Neutrophil (primary cell): ENCODE measurements around the gene LGMN.
"Not testable (repeated sequence)": the region's sequence is repeated elsewhere in the genome, so short reads cannot be mapped to it uniquely, and the experiment has no call there.

ENCODE experiments used
- H3K27ac ChIP-seq: fragments of 200-600 bp; sonication (generic); 2 replicates; pipeline ENCODE4 v1.5.1; 2016; ENCODE audit warnings: mild to moderate bottlenecking, moderate library complexity
- H3K27me3 ChIP-seq: fragments of 200-600 bp; sonication (generic); 2 replicates; pipeline ENCODE4 v1.6.0; 2016; ENCODE audit warnings: mild to moderate bottlenecking
- H3K36me3 ChIP-seq: fragments of 200-600 bp; sonication (generic); 2 replicates; pipeline ENCODE4 v1.5.1; 2017
- H3K4me1 ChIP-seq, 2 experiments: fragments of 200-600 bp in 1 of 2; sonication (generic) in 1 of 2; 1 replicate in 1 of 2; 2 replicates in 1 of 2; pipeline versions ENCODE4 v1.5.1 to v1.6.1; 2013 to 2016; ENCODE audit warnings: low read depth in 1 of 2, low read length in 1 of 2, mild to moderate bottlenecking in 1 of 2, moderate library complexity in 1 of 2; ENCODE audit not compliant: control insufficient read depth in 1 of 2, insufficient read depth in 1 of 2
- H3K4me3 ChIP-seq, 2 experiments: fragments of 200-600 bp in 1 of 2; sonication (generic) in 1 of 2; 1 replicate in 1 of 2; 2 replicates in 1 of 2; pipeline ENCODE4 v1.5.1; 2013 to 2016; ENCODE audit warnings: low read depth in 1 of 2, low read length in 1 of 2, mild to moderate bottlenecking in 1 of 2, moderate library complexity in 1 of 2
- H3K9me3 ChIP-seq: fragments of 200-600 bp; sonication (generic); 2 replicates; pipeline ENCODE4 v1.5.1; 2016
- TF ChIP-seq, protein P1 (sequence below): fragments of 200-600 bp; sonication (generic); IDR thresholded peaks from 2 replicates; pipeline ENCODE4 v1.5.1; 2016; ENCODE audit warnings: antibody characterized with exemption

LGMN gene

DNA sequence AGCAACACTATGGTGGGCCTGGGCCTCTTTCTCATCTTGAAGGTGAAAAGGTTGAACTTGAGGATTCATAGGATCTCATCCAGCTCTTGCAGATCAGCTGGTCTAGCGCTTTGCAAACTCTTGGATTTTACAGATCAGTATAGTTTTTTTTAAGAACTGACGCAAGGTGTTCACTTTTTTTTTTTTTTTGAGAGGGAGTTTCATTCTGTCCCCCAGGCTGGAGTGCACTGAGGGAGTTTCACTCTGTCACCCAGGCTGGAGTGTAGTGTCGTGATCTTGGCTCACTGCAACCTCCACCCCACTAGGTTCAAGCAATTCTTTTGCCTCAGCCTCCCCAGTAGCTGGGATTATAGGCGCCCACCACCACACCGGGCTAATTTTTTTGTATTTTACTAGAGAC is 20.4 kb upstream of the LGMN start:
- Histone ChIP-seq H3K4me1 (no peaks in the 10 kb centered on the region), H3K4me3 (no peak overlapping the region), H3K27ac (no peak overlapping the region), H3K9me3 (no peaks in the 10 kb centered on the region), H3K27me3 (no peaks in the 10 kb centered on the region), H3K36me3 (no peaks in the 10 kb centered on the region)
- TF ChIP-seq, protein P1, sequence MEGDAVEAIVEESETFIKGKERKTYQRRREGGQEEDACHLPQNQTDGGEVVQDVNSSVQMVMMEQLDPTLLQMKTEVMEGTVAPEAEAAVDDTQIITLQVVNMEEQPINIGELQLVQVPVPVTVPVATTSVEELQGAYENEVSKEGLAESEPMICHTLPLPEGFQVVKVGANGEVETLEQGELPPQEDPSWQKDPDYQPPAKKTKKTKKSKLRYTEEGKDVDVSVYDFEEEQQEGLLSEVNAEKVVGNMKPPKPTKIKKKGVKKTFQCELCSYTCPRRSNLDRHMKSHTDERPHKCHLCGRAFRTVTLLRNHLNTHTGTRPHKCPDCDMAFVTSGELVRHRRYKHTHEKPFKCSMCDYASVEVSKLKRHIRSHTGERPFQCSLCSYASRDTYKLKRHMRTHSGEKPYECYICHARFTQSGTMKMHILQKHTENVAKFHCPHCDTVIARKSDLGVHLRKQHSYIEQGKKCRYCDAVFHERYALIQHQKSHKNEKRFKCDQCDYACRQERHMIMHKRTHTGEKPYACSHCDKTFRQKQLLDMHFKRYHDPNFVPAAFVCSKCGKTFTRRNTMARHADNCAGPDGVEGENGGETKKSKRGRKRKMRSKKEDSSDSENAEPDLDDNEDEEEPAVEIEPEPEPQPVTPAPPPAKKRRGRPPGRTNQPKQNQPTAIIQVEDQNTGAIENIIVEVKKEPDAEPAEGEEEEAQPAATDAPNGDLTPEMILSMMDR = no peak

DNA sequence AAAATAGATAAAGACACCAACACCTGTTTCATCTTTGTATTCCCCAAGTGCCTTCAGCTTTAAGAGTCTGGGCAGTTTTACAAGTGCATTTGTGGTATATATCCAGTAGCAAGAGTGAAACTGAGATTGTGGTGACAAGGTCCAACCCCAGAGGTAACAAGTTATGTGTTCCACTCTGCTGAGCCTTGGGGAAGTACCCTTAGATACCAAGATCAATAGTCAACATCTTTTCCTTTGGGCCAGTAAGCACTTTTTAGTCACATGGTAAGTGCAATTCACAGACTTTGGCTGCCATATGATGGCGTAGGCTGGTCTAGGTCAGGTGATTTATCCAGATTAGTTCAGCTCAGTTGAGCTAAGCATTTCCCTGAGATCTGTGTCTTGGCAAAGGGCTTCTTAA is 19.8 kb upstream of the LGMN start:
- not testable (repeated sequence) for H3K27ac ChIP-seq, H3K27me3 ChIP-seq, H3K9me3 ChIP-seq, H3K4me1 ChIP-seq, H3K4me3 ChIP-seq, H3K36me3 ChIP-seq

DNA sequence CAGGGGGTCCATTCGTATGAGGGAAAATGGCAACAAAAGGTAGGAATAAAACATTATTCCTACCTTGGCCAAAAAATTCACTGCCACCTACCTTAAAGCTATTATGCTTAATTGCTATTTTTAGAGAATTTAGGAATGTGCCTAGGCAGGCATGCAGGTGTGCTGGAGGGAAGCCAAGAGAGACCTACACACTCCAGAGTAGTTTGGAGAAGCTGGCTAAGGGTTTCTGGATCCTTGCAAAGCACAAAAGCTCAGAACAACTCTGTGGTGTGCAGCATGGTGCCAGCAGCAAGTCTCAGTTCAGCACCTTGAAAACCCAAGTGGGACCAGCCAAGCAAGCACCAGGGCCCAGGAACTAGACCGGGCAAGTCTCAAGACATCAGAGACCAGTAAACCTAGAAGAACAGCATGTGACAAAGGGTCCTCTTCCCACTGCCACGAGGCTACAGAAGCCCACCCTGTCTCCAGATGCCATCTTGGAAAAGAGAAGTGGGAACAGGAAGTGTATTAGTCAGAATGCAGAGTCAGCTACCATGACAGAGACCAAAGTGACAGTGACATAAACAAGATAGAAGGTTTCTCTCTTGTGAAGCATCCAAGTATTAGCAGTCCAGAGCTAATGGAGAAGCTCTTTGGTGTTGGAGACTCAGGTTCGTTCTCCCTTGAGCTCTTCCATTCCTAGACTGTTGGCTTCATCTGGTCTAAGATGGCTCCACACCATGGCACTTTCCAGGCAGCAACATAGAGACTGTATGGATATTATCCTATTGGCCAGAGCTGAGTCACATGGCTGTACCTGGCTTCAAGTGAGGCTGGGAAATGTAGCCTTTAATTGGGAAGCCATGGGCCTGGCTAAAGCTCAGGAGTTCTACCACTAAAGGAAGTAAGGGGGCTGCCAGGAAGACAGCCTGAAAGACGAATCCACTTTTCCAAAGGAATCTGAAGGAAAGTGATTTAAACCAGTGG is 15.5 kb upstream of the LGMN start:
- H3K4me3 ChIP-seq, H3K4me1 ChIP-seq, H3K36me3 ChIP-seq, H3K27ac ChIP-seq, H3K9me3 ChIP-seq, H3K27me3 ChIP-seq: not testable (repeated sequence)

DNA sequence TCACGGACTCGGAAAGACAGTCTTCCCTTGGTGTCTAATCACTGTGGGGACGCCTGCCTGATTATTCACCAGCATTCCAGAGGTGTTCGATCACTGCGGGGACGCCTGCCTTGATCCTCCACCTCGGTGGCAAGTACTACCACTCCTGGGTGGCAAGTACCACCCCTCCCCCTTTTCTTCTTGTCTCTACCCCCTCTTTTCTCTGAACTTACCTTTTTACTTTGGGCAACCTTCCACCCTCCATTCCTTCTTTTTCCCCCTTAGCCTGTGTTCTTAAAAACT is 12.0 kb upstream of the LGMN start:
- H3K27me3 ChIP-seq = peaks cover 4% of the 10 kb centered on the region
- no peaks in the 10 kb centered on the region for H3K36me3 ChIP-seq
- no peaks in the 10 kb centered on the region for H3K9me3 ChIP-seq
- TF ChIP-seq, protein P1 = no peak
- H3K27ac ChIP-seq = no peak overlapping the region
- no peak overlapping the region for H3K4me3 ChIP-seq
- H3K4me1 ChIP-seq = no peaks in the 10 kb centered on the region

DNA sequence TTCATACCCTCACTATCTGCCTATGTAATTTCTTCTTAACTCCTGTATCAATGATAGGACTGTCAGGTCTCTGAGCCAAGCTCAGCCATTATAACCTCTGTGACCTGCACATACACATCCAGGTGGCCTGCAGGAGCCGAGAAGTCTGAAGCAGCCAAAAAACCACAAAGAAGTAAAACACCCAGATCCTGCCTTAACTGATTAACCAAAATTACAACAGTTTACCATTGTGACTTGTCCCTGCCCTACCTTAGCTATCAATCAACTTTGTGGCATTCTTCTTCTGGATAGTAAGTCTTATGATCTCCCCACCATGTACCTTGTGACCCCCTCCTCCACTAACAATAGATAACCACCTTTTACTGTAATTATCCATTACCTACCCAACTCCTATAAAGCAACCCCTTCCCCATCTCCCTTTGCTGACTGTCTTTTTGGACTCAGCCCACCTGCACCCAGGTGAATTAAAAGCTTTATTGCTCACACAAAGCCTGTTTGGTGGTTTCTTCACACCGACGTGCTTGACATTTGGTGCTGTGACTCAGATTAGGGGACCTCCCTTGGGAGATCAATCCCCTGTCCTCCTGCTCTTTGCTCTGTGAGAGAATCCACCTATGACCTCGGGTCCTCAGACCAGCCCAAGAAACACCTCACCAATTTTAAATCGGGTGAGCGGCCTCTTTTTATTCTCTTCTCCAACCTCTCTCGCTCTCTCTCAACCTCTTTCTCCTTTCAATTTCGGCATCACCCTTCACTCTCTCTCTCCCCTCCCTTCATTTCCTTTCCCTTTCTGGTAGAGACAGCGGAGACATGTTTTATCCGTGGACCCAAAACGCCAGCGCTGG is 11.5 kb upstream of the LGMN start:
- H3K9me3 ChIP-seq = no peaks in the 10 kb centered on the region
- H3K27ac ChIP-seq = no peak overlapping the region
- peaks cover 4% of the 10 kb centered on the region for H3K27me3 ChIP-seq
- H3K36me3 ChIP-seq = no peaks in the 10 kb centered on the region
- no peak overlapping the region for H3K4me3 ChIP-seq
- no peaks in the 10 kb centered on the region for H3K4me1 ChIP-seq
- TF ChIP-seq, protein P1 = no peak

DNA sequence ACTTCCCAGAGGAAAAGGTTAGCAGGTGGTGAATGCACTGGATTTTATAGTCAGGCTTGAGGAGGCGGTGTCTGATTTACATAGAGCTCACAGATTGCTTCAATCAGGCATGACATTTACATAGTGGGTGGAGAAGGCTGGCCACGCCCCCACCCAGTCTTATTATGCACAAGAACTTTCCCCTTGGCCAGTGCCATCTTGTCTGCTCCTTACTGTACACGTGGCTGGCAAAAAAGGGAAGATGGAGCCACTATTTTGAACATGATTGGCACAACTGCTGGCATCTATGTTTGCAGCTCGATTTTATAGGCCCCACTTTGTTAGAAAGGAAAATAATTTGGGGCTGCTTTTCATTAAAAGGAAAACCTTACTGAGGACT is 10.9 kb upstream of the LGMN start:
- H3K27me3 ChIP-seq = peaks cover 4% of the 10 kb centered on the region
- TF ChIP-seq, protein P1 = no peak
- H3K9me3 ChIP-seq = no peaks in the 10 kb centered on the region
- H3K4me1 ChIP-seq = no peaks in the 10 kb centered on the region
- H3K27ac ChIP-seq = no peak overlapping the region
- H3K36me3 ChIP-seq = no peaks in the 10 kb centered on the region
- H3K4me3 ChIP-seq = no peak overlapping the region
